IMR-90 (cell line): ENCODE results near the gene ELFN2.

Experiments used
- BHLHE40 ChIP-seq: fragments of 150-350 bp; IDR thresholded peaks from 2 replicates; pipeline ENCODE4 v1.6.1; 2016; ENCODE audit warnings: mild to moderate bottlenecking, low read depth, low read length
- CEBPB ChIP-seq: IDR thresholded peaks from 2 replicates; pipeline ENCODE4 v1.6.1; 2012; ENCODE audit warnings: low read depth, low read length, improper control_type of control experiment
- CTCF ChIP-seq: conservative IDR thresholded peaks from 2 replicates; pipeline ENCODE4 v1.5.1; 2012; ENCODE audit warnings: mild to moderate bottlenecking, low read depth, low read length, improper control_type of control experiment
- ELK1 ChIP-seq: fragments of 150-350 bp; IDR thresholded peaks from 2 replicates; pipeline ENCODE4 v1.6.1; 2016; ENCODE audit warnings: low read depth, mild to moderate bottlenecking, low read length, moderate library complexity, borderline replicate concordance
- FOS ChIP-seq: fragments of 150-350 bp; IDR thresholded peaks from 2 replicates; pipeline ENCODE4 v1.6.1; 2016; ENCODE audit warnings: low read depth, low read length
- POLR2A ChIP-seq: IDR thresholded peaks from 2 replicates; pipeline ENCODE4 v1.6.1; 2012; ENCODE audit warnings: mild to moderate bottlenecking, low read depth, low read length
- RAD21 ChIP-seq: IDR thresholded peaks from 2 replicates; pipeline ENCODE4 v1.6.1; 2012; ENCODE audit warnings: low read length, improper control_type of control experiment
- RCOR1 ChIP-seq: IDR thresholded peaks from 2 replicates; pipeline ENCODE4 v1.6.1; 2012; ENCODE audit warnings: mild to moderate bottlenecking, low read length, improper control_type of control experiment; ENCODE audit not compliant: insufficient replicate concordance
- USF2 ChIP-seq: fragments of 150-350 bp; IDR thresholded peaks from 2 replicates; pipeline ENCODE4 v1.6.1; 2017; ENCODE audit warnings: mild to moderate bottlenecking, antibody characterized with exemption, low read length, low read depth

GRCh38 chr22:37335806-37336199 is 91.5 kb downstream of the ELFN2 start:
- TF ChIP-seq RCOR1 (no peak), CTCF (no peak), POLR2A (no peak), ELK1 (no peak), BHLHE40 (no peak), USF2 (no peak), FOS (no peak), CEBPB (no peak), RAD21 (no peak)
